ENCODE results near the gene MSH6. TPM values are rescaled to one million over a fixed set of nuclear protein-coding genes. Genes with fewer than 3 reads are reported as not detected.

The MSH6 gene
- polyA plus RNA-seq, 1 donor (not counting 4 experiments of a cell fraction or from before 2014, with no cell fraction given) = 35.4 TPM

DNA sequence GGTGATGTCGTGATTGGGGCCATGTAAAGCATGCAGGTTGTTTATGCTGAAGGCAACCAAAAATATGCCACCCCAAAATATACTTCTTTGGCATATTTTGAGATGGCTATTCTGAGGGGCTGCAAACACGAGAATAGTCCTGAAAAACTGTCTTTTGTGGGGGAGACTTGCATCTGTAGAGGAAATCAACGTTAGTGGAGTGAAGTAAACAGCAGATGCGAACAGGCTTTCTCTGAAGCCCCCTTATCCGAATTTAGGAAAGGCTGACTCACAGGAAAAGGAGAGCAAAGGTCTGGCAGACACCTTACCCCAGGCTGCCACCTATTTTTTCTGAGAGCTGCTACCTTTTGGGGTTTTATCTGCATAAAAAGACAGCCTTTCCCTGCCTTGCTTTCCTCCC lies 44.6 kb upstream of the MSH6 start:
- H3K4me1 ChIP-seq (ENCODE audit: control insufficient read depth, extremely low read depth, insufficient read depth, low read length) = no peaks in the 10 kb centered on the region
- H3K79me2 ChIP-seq (ENCODE audit: control insufficient read depth, insufficient read depth, low read length) = no peaks in the 10 kb centered on the region
- dilution Hi-C loops (cut with MboI; ENCODE audit: extremely low pct_ligation_motif_present, low sequenced_read_pairs) = no loop called here
- no peaks in the 10 kb centered on the region for H4K20me1 ChIP-seq (ENCODE audit: control insufficient read depth, extremely low read depth, insufficient read depth, low read length)
- FAIRE-seq (no peak), DNase-seq (ENCODE audit: low read depth, low spot score) (no peak)
- no peaks in the 10 kb centered on the region for H3K27me3 ChIP-seq (ENCODE audit: control insufficient read depth, extremely low read depth, insufficient read depth, low read length)
- no peak overlapping the region for H3K27ac ChIP-seq (ENCODE audit: control insufficient read depth, insufficient read depth, low read length)
- no peak overlapping the region for H3K4me3 ChIP-seq (ENCODE audit: control insufficient read depth in 2 of 3, extremely low read depth in 1 of 3, insufficient read depth in 2 of 3, low read depth in 1 of 3, low read length in 3 of 3)
- no peaks in the 10 kb centered on the region for H3K9me1 ChIP-seq (ENCODE audit: control insufficient read depth, extremely low read depth, insufficient read depth, low read length)
- no peak overlapping the region for H3K4me2 ChIP-seq (ENCODE audit: control insufficient read depth, extremely low read depth, insufficient read depth, low read depth, low read length)
- H3K9me3 ChIP-seq (ENCODE audit: control insufficient read depth, low read depth, low read length) = no peaks in the 10 kb centered on the region
- TF ChIP-seq CTCF (optimal IDR thresholded peaks at IDR 0.05 in 1 of 3, IDR thresholded peaks at IDR 0.05 in 1 of 3, conservative IDR thresholded peaks at IDR 0.05 in 1 of 3; ENCODE audit: extremely low read depth in 1 of 3, insufficient read depth in 2 of 3, low read length in 3 of 3) = no peak
- no peak for TF ChIP-seq EZH2 (IDR thresholded peaks at IDR 0.05; ENCODE audit: low read length)
- H3K36me3 ChIP-seq (ENCODE audit: control insufficient read depth in 2 of 2, extremely low read depth in 1 of 2, insufficient read depth in 2 of 2, low read length in 2 of 2) = no peaks in the 10 kb centered on the region
- no peak overlapping the region for H2AFZ ChIP-seq (ENCODE audit: control insufficient read depth, low read length)
- no peak overlapping the region for H3K9ac ChIP-seq (ENCODE audit: control insufficient read depth, extremely low read depth, insufficient read depth, low read length)

- Histone ChIP-seq H3K27ac (ENCODE audit: control insufficient read depth, insufficient read depth, low read length) (no peak overlapping the region), H3K4me1 (ENCODE audit: control insufficient read depth, extremely low read depth, insufficient read depth, low read length) (no peaks in the 10 kb centered on the region), H3K4me2 (ENCODE audit: control insufficient read depth, extremely low read depth, insufficient read depth, low read depth, low read length) (no peak overlapping the region), H4K20me1 (ENCODE audit: control insufficient read depth, extremely low read depth, insufficient read depth, low read length) (no peaks in the 10 kb centered on the region), H3K9me3 (ENCODE audit: control insufficient read depth, low read depth, low read length) (no peaks in the 10 kb centered on the region), H3K9ac (ENCODE audit: control insufficient read depth, extremely low read depth, insufficient read depth, low read length) (no peak overlapping the region), H3K79me2 (ENCODE audit: control insufficient read depth, insufficient read depth, low read length) (no peaks in the 10 kb centered on the region), H2AFZ (ENCODE audit: control insufficient read depth, low read length) (no peak overlapping the region), H3K9me1 (ENCODE audit: control insufficient read depth, extremely low read depth, insufficient read depth, low read length) (no peaks in the 10 kb centered on the region), H3K36me3 (ENCODE audit: control insufficient read depth in 2 of 2, extremely low read depth in 1 of 2, insufficient read depth in 2 of 2, low read length in 2 of 2) (no peaks in the 10 kb centered on the region), H3K4me3 (ENCODE audit: control insufficient read depth in 2 of 3, extremely low read depth in 1 of 3, insufficient read depth in 2 of 3, low read depth in 1 of 3, low read length in 3 of 3) (no peak overlapping the region), H3K27me3 (ENCODE audit: control insufficient read depth, extremely low read depth, insufficient read depth, low read length) (no peaks in the 10 kb centered on the region)
- no peak for DNase-seq (ENCODE audit: low read depth, low spot score)
- FAIRE-seq = no peak
- TF ChIP-seq CTCF (optimal IDR thresholded peaks at IDR 0.05 in 1 of 3, IDR thresholded peaks at IDR 0.05 in 1 of 3, conservative IDR thresholded peaks at IDR 0.05 in 1 of 3; ENCODE audit: extremely low read depth in 1 of 3, insufficient read depth in 2 of 3, low read length in 3 of 3) = no peak
- no peak for TF ChIP-seq EZH2 (IDR thresholded peaks at IDR 0.05; ENCODE audit: low read length)
- dilution Hi-C loops (cut with MboI; ENCODE audit: extremely low pct_ligation_motif_present, low sequenced_read_pairs) = no loop called here
Measured at GRCh38 chr2:47741101-47741500, 41.8 kb upstream of the MSH6 start.
